ENCODE results near the gene AGMO. TPM values are rescaled to one million over a fixed set of nuclear protein-coding genes. Genes with fewer than 3 reads are reported as not detected.

AGMO gene
- 10 to 100 TPM; 20.8 to 58.9 (median 33.7) TPM for total RNA-seq
- long read RNA-seq, transcript AGMO-201 (13 exons, 2,475 nt): major isoform, 24 of 36 reads
- long read RNA-seq, partial matches to known transcripts: 4 of 36 reads
- long read RNA-seq, other reads (novel, unspliced or antisense): 8 of 36 reads

DNA sequence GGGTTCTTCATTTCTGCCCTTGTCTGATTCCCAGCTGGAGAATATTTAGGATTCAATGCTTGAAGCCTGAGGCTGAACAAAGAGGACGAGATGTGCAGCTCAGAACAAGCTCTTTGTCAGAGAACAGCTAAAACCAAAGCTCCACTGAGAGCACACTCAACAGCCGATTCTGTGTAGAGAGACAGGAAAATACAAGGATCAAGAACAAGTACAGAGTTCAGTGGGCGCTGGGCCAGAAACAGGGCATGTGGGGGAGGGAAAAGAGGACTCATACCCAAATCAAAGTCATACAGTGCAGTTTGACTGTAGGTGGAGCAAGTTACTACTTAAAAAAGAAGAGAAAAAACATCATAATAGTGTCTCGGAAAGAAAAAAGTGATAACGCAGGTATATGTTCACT, at the start of gene AGMO:
AGMO (minus strand) TSS at position 181 of the 400 bp plus-strand sequence.
- intact Hi-C loops (cut with DNase I): no loop called here
- Histone ChIP-seq H3K27me3 (no peaks in the 10 kb centered on the region), H3K4me3 (peak within 1 kb of the TSS; percentile 24 to 59 (median 48)), H3K27ac (peak within 1 kb of the TSS; percentile 72 to 88 (median 75)), H3K4me1 (peaks cover 0 to 17% (median 0%) of the 10 kb centered on the region in 4 donors), H3K9me3 (no peaks in the 10 kb centered on the region), H3K36me3 (no peaks in the 10 kb centered on the region)
- WGBS (ENCODE audit: insufficient coverage, low coverage, low lambda C conversion rate, missing lambda C conversion rate): 15% methylated on average over 5 of the region's 5 CpGs
- peak; percentile 82 to 94 (median 90) for ATAC-seq
- peak; percentile 71 for TF ChIP-seq POLR2A (IDR thresholded peaks at IDR 0.05)
- TF ChIP-seq, protein P1, sequence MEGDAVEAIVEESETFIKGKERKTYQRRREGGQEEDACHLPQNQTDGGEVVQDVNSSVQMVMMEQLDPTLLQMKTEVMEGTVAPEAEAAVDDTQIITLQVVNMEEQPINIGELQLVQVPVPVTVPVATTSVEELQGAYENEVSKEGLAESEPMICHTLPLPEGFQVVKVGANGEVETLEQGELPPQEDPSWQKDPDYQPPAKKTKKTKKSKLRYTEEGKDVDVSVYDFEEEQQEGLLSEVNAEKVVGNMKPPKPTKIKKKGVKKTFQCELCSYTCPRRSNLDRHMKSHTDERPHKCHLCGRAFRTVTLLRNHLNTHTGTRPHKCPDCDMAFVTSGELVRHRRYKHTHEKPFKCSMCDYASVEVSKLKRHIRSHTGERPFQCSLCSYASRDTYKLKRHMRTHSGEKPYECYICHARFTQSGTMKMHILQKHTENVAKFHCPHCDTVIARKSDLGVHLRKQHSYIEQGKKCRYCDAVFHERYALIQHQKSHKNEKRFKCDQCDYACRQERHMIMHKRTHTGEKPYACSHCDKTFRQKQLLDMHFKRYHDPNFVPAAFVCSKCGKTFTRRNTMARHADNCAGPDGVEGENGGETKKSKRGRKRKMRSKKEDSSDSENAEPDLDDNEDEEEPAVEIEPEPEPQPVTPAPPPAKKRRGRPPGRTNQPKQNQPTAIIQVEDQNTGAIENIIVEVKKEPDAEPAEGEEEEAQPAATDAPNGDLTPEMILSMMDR (IDR thresholded peaks at IDR 0.05): peak; percentile 36 to 54 (median 44)
- DNase-seq: peak; percentile 89 to 93 (median 89)

DNA sequence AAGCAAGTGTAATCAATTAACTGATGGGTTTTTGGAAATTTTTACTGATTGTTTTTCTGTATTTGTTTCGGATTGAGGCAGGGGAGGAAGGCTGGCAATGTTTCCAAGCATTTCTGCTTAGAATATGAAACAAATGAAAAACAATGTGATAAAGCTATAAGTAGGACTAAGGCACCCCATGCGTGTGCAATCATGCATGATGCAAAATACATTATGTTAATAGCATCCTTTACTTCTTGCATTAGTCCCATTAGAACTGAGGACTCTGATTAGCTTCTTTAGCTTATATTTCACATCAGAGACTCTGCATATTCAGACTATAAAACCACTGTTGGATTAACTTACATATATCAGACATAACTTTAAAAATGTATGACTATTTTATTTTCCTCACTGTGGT, 48.7 kb upstream of the AGMO start:
- no peak overlapping the region for H3K27ac ChIP-seq
- H3K4me1 ChIP-seq: no peaks in the 10 kb centered on the region
- 74% methylated on average over 2 of the region's 2 CpGs for WGBS (ENCODE audit: insufficient coverage, low coverage, low lambda C conversion rate, missing lambda C conversion rate)
- DNase-seq (no peak), ATAC-seq (no peak)
- no peaks in the 10 kb centered on the region for H3K36me3 ChIP-seq
- no peaks in the 10 kb centered on the region for H3K9me3 ChIP-seq
- TF ChIP-seq POLR2A (IDR thresholded peaks at IDR 0.05): no peak
- TF ChIP-seq, protein P1 (IDR thresholded peaks at IDR 0.05): no peak
- no peak overlapping the region for H3K4me3 ChIP-seq
- H3K27me3 ChIP-seq: no peaks in the 10 kb centered on the region
- intact Hi-C loops (cut with DNase I): no loop called here

DNA sequence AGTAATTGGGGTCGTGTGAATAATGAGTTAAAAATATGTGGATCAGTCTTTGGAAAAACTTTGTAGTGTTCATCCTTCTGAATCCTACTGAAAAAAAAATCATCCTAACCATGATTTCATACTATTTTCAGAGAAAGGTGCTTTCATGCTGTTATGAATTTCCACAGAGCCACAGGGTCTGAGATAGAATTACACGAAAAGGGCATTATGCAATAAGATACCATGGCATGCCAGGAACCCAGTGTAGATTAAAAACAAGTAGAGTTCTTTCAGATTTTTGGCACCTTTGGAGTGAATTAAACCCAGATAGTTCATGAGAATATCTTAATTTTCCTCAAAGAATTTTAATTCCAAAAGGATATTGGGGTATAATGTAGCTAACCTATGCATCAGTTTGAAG, 47.5 kb upstream of the AGMO start:
- ATAC-seq: peak in 3 of 4 donors; percentile 36 to 80 (median 62)
- Histone ChIP-seq H3K27ac (no peak overlapping the region), H3K4me3 (no peak overlapping the region), H3K36me3 (no peaks in the 10 kb centered on the region), H3K4me1 (no peaks in the 10 kb centered on the region), H3K27me3 (no peaks in the 10 kb centered on the region), H3K9me3 (no peaks in the 10 kb centered on the region)
- 60% methylated on average over 2 of the region's 2 CpGs for whole genome bisulfite sequencing (ENCODE audit: insufficient coverage, low coverage, low lambda C conversion rate, missing lambda C conversion rate)
- intact Hi-C loops (cut with DNase I): no loop called here
- no peak for DNase-seq
- TF ChIP-seq, protein P1 (IDR thresholded peaks at IDR 0.05): no peak
- TF ChIP-seq POLR2A (IDR thresholded peaks at IDR 0.05): no peak

DNA sequence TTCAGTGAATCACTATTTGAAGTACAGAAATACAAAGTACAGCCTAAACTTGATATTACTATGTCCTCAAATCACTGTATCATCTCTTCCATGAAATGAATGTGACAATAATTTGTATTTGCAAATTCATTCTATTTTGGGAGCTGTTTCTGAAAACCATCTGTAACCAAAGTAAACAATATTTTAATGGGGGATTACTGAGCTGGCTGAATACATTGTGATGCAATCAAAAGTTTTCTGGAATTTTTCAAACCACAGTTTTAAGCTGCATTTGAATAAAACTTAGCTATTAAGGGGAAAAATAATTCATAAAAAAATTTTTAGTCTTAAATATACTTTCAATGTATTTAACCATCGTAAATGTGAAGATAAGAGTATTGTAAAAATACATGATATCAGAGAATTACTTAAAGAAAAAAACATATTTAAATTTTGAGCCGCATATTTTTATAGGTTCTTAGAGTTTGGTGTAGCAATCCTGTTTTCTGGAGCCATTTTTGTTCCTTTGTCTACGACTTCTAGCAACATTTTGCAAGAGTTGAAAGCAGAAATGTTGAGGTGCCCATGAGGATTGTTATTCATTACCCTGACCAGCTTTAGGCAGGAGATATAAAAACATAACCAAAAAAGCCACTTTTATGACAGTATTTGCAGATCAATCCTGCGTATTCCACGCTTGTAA, 45.9 kb upstream of the AGMO start:
- H3K4me1 ChIP-seq: no peaks in the 10 kb centered on the region
- H3K27me3 ChIP-seq: no peaks in the 10 kb centered on the region
- no peak for DNase-seq
- intact Hi-C loops (cut with DNase I): no loop called here
- 82% methylated on average over 5 of the region's 5 CpGs for WGBS (ENCODE audit: insufficient coverage, low coverage, low lambda C conversion rate, missing lambda C conversion rate)
- H3K36me3 ChIP-seq: no peaks in the 10 kb centered on the region
- no peak for TF ChIP-seq POLR2A (IDR thresholded peaks at IDR 0.05)
- TF ChIP-seq, protein P1 (IDR thresholded peaks at IDR 0.05): no peak
- no peaks in the 10 kb centered on the region for H3K9me3 ChIP-seq
- H3K27ac ChIP-seq: no peak overlapping the region
- ATAC-seq: peak in 1 of 4 donors; percentile 28
- no peak overlapping the region for H3K4me3 ChIP-seq

Data from right lobe of liver (tissue), 6 donors.